H1 (cell line): Measurements from ENCODE around the gene DOCK3. TPM values are rescaled to one million over a fixed set of nuclear protein-coding genes. Genes with fewer than 3 reads are reported as not detected.

ENCODE experiments used
- CTCF ChIA-PET: fragments of 300-600 bp; sonication (Branson Sonifier 250); formaldehyde crosslinking; loops from one replicate; lab custom pipeline; 2021; ENCODE audit not compliant: partially characterized antibody; lab: Charles Lee
- POLR2A ChIA-PET: fragments of 300-600 bp; sonication (Branson Sonifier 250); formaldehyde crosslinking; loops from one replicate; lab custom pipeline; 2021; ENCODE audit warnings: inconsistent platforms; ENCODE audit not compliant: partially characterized antibody; lab: Charles Lee
- DNase-seq, 2 experiments: peaks; one replicate each; pipeline versions ENCODE4 v3.0.0 to v3.0.0-alpha.2; 2010 to 2022; ENCODE audit warnings: low spot score in 2 of 2, low read depth in 1 of 2, mixed read lengths in 1 of 2
- FAIRE-seq: peaks from 2 replicates; lab custom pipeline; 2011; peaks lifted over from hg19 to GRCh38; lab: Jason Lieb, UNC
- H2AFZ ChIP-seq: 2 replicates; pipeline ENCODE4 v1.8.1; 2012; ENCODE audit warnings: low read length, inconsistent platforms
- H2AK5ac ChIP-seq: 2 replicates; pipeline ENCODE4 v1.6.1; 2013; ENCODE audit warnings: low read depth, low read length
- H2BK120ac ChIP-seq: replicated peaks from 2 replicates; pipeline ENCODE3; 2013; ENCODE audit warnings: low read depth, low read length, inconsistent platforms
- H2BK12ac ChIP-seq: 2 replicates; pipeline ENCODE4 v1.6.1; 2013; ENCODE audit warnings: low read depth, low read length
- H2BK15ac ChIP-seq: 2 replicates; pipeline ENCODE4 v1.6.1; 2013; ENCODE audit warnings: low read length
- H2BK20ac ChIP-seq: 2 replicates; pipeline ENCODE4 v1.6.1; 2013; ENCODE audit warnings: low read length
- H2BK5ac ChIP-seq: 2 replicates; pipeline ENCODE4 v1.6.1; 2013; ENCODE audit warnings: low read depth, low read length
- H3K14ac ChIP-seq: 2 replicates; pipeline ENCODE4 v1.6.1; 2013; ENCODE audit warnings: inconsistent platforms; ENCODE audit not compliant: insufficient read length
- H3K18ac ChIP-seq: 2 replicates; pipeline ENCODE4 v1.6.1; 2013; ENCODE audit warnings: low read length; ENCODE audit errors: extremely low read depth
- H3K23ac ChIP-seq: 2 replicates; pipeline ENCODE4 v1.6.1; 2013; ENCODE audit warnings: inconsistent platforms; ENCODE audit not compliant: insufficient read length
- H3K23me2 ChIP-seq: 2 replicates; pipeline ENCODE4 v1.6.1; 2013; ENCODE audit warnings: low read depth, low read length
- H3K27ac ChIP-seq: 2 replicates; pipeline ENCODE4 v1.6.1; 2011; ENCODE audit warnings: low read depth, low read length, inconsistent platforms
- H3K27me3 ChIP-seq, 4 experiments: replicated peaks in 1 of 4; 1 replicate in 1 of 4; 2 replicates in 3 of 4; pipeline versions ENCODE4 v1.6.1 to v1.8.1; 2011 to 2013; ENCODE audit warnings: low read length in 3 of 4, mild to moderate bottlenecking in 3 of 4, inconsistent platforms in 2 of 4, mixed read lengths in 2 of 4, moderate library complexity in 1 of 4; ENCODE audit not compliant: control insufficient read depth in 3 of 4, insufficient read depth in 3 of 4; ENCODE audit errors: extremely low read depth in 1 of 4
- H3K36me3 ChIP-seq, 4 experiments: 2 replicates each; pipeline versions ENCODE4 v1.6.1 to v1.8.1; 2011 to 2013; ENCODE audit warnings: mild to moderate bottlenecking in 4 of 4, low read length in 3 of 4, moderate library complexity in 2 of 4, control low read depth in 1 of 4, inconsistent platforms in 1 of 4; ENCODE audit not compliant: insufficient read depth in 4 of 4, control insufficient read depth in 2 of 4
- H3K4ac ChIP-seq: replicated peaks from 2 replicates; pipeline ENCODE3; 2013; ENCODE audit warnings: low read length, low read depth, mixed read lengths, inconsistent platforms; ENCODE audit not compliant: insufficient read length
- H3K4me1 ChIP-seq, 4 experiments: replicated peaks in 1 of 4; 1 replicate in 1 of 4; 2 replicates in 3 of 4; pipeline versions ENCODE4 v1.6.1 to v1.8.1; 2011 to 2013; ENCODE audit warnings: low read length in 3 of 4, inconsistent platforms in 2 of 4, mixed read lengths in 1 of 4; ENCODE audit not compliant: insufficient read depth in 4 of 4, control insufficient read depth in 3 of 4
- H3K4me2 ChIP-seq, 2 experiments: 2 replicates each; pipeline versions ENCODE4 v1.6.1 to v1.8.1; 2011 to 2013; ENCODE audit warnings: low read depth in 2 of 2, low read length in 2 of 2, control low read depth in 1 of 2, inconsistent platforms in 1 of 2, mild to moderate bottlenecking in 1 of 2; ENCODE audit not compliant: insufficient read depth in 1 of 2
- H3K4me3 ChIP-seq, 4 experiments: fragments of 200-600, 300-600 bp in 1 of 4; sonication (generic), shearing (Covaris generic), sonication (Bioruptor Twin) in 1 of 4; 2 replicates each; pipeline versions ENCODE4 v1.5.1 to v1.8.1; 2011 to 2016; ENCODE audit warnings: low read length in 4 of 4, low read depth in 3 of 4, control low read depth in 2 of 4, inconsistent platforms in 2 of 4, mild to moderate bottlenecking in 2 of 4, mixed read lengths in 1 of 4, moderate library complexity in 1 of 4; ENCODE audit not compliant: insufficient read depth in 2 of 4; ENCODE audit errors: extremely low read depth in 1 of 4
- H3K56ac ChIP-seq: replicated peaks from 2 replicates; pipeline ENCODE3; 2013; ENCODE audit warnings: low read depth, mild to moderate bottlenecking, mixed read lengths, low read length, inconsistent platforms; ENCODE audit not compliant: insufficient read length
- H3K79me1 ChIP-seq: 2 replicates; pipeline ENCODE4 v1.6.1; 2013; ENCODE audit warnings: low read depth, low read length, control low read depth
- H3K79me2 ChIP-seq, 2 experiments: 2 replicates each; pipeline versions ENCODE4 v1.6.1 to v1.8.1; 2012 to 2013; ENCODE audit warnings: low read length in 2 of 2, mild to moderate bottlenecking in 2 of 2, inconsistent platforms in 1 of 2; ENCODE audit not compliant: insufficient read depth in 2 of 2, control insufficient read depth in 1 of 2
- H3K9ac ChIP-seq, 4 experiments: replicated peaks in 1 of 4; 1 replicate in 1 of 4; 2 replicates in 3 of 4; pipeline versions ENCODE4 v1.6.1 to v1.8.1; 2011 to 2013; ENCODE audit warnings: low read depth in 3 of 4, low read length in 3 of 4, control low read depth in 2 of 4, mild to moderate bottlenecking in 2 of 4, moderate library complexity in 2 of 4, inconsistent platforms in 1 of 4; ENCODE audit errors: extremely low read depth in 1 of 4
- H3K9me3 ChIP-seq, 2 experiments: 2 replicates each; pipeline versions ENCODE4 v1.6.1 to v1.8.1; 2012 to 2013; ENCODE audit warnings: mild to moderate bottlenecking in 2 of 2, moderate library complexity in 2 of 2, control low read depth in 1 of 2, inconsistent platforms in 1 of 2, low read depth in 1 of 2, low read length in 1 of 2, mixed read lengths in 1 of 2; ENCODE audit not compliant: insufficient read depth in 2 of 2
- H4K20me1 ChIP-seq, 2 experiments: replicated peaks in 1 of 2; 2 replicates each; pipeline versions ENCODE3 to v1.8.1; 2011 to 2013; ENCODE audit warnings: inconsistent platforms in 2 of 2, low read length in 2 of 2, mild to moderate bottlenecking in 1 of 2; ENCODE audit not compliant: insufficient read depth in 2 of 2, control insufficient read depth in 1 of 2
- H4K5ac ChIP-seq: 2 replicates; pipeline ENCODE4 v1.6.1; 2013; ENCODE audit warnings: low read length, low read depth, mixed read lengths, inconsistent platforms; ENCODE audit not compliant: insufficient read length
- H4K8ac ChIP-seq: 2 replicates; pipeline ENCODE4 v1.8.0; 2013; ENCODE audit warnings: mild to moderate bottlenecking, moderate library complexity, low read length, inconsistent platforms; ENCODE audit not compliant: insufficient read depth; ENCODE audit errors: extremely low read depth
- H4K91ac ChIP-seq: replicated peaks from 2 replicates; pipeline ENCODE3; 2013; ENCODE audit warnings: low read length, mixed read lengths, inconsistent platforms; ENCODE audit not compliant: insufficient read length
- BACH1 ChIP-seq: IDR thresholded peaks from 2 replicates; pipeline ENCODE4 v1.6.1; 2012; ENCODE audit warnings: low read length, improper control_type of control experiment
- RAD21 ChIP-seq, 2 experiments: IDR thresholded peaks in 1 of 2; conservative IDR thresholded peaks in 1 of 2; 2 replicates each; pipeline ENCODE4 v1.6.1; 2011; ENCODE audit warnings: low read depth in 2 of 2, low read length in 2 of 2, improper control_type of control experiment in 1 of 2, inconsistent platforms in 1 of 2, mild to moderate bottlenecking in 1 of 2, moderate library complexity in 1 of 2
- WGBS, 2 experiments: shearing (Covaris generic) in 1 of 2; methylation state at CpG; one replicate each; pipeline versions ENCODE4 v1.1.6 to v1.1.7; 2013 to 2015; ENCODE audit warnings: low lambda C conversion rate in 2 of 2, mixed read lengths in 2 of 2, inconsistent platforms in 1 of 2, low coverage in 1 of 2, missing lambda C conversion rate in 1 of 2; ENCODE audit not compliant: insufficient replicate concordance in 2 of 2, insufficient coverage in 1 of 2, insufficient read length in 1 of 2; ENCODE audit errors: extremely low coverage in 1 of 2, missing lambda C conversion rate in 1 of 2; 5-methylcytosine and 5-hydroxymethylcytosine counted together
- polyA plus RNA-seq, 7 experiments: library from polyadenylated mRNA; depleted of rRNA in 3 of 7; stranded (reverse) in 5 of 7; unstranded in 2 of 7; fragments of >200 nt in 5 of 7; fragments of 200-250 nt in 2 of 7; gene quantifications; 1 replicate in 5 of 7; 2 replicates in 1 of 7; 4 replicates in 1 of 7; pipeline versions ENCODE4 v1.2.1 to v1.2.3, GENCODE V29; 2011 to 2013; ENCODE audit warnings: missing spikeins in 2 of 7, mixed read lengths in 2 of 7
- total RNA-seq: library from RNA; stranded (reverse); fragmentation: NEBNext Ultra II Directional; extraction: Animal tissue kit (Norgen Biotek cat#: 25700); gene quantifications from 2 replicates; pipeline ENCODE4 v1.2.1, GENCODE V29; 2021
- TF ChIP-seq, protein P1 (sequence below), 3 experiments: IDR thresholded peaks; 1 replicate in 2 of 3; 2 replicates in 1 of 3; pipeline versions ENCODE4 v1.5.1 to v1.6.1; 2011; ENCODE audit warnings: low read length in 3 of 3, mild to moderate bottlenecking in 3 of 3, inconsistent platforms in 2 of 3, low read depth in 1 of 3, moderate library complexity in 1 of 3; ENCODE audit not compliant: insufficient read depth in 1 of 3; ENCODE audit errors: control extremely low read depth in 1 of 3

DOCK3 gene
- total and polyA plus RNA-seq, 2 of the 8 experiments (the other 6 are each of a cell fraction or from before 2014, with no cell fraction given), result 2.7 to 5.0 TPM

DNA sequence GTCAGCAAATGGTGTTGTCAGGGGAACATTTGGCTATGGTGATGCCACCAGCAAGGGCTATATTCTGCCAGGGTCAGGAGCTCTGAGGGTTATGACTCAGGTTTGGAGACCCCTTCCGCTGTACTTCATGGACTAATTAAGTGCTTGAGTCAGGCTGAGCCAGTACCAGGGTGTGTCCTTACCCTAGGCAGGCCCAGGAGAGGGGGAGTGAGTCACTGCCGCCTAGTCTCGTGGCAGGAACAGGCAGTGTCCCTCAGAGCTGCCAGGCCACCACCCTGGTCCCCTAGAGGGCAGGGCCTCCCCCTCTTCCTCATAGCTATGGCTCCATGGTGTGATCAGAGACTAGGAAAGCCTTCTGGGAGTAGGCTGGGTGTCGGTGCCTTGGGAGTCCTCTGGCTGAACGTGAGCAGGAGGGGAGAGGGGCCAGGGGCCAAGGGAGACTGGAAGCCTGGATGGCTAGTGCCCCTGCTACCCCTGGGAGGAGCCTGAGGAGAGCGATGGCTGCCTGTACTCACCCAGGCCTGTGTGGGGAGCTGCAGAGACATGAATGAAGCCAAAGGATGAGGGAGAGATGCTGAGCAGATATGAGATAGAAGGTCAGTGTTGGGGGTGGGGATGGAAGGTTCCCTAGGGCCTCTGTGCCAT lies 47.2 kb upstream of the DOCK3 start:
- Histone ChIP-seq H2BK15ac (no peak overlapping the region; the same call in 1 of the 2 replicates), H3K23ac (no peak overlapping the region), H3K14ac (no peak overlapping the region), H3K4me3 (no peak overlapping the region), H3K36me3 (peaks cover 0 to 3% (median 0%) of the 10 kb centered on the region in 4 experiments; a peak in 2 of 8 replicates), H3K27me3 (no peaks in the 10 kb centered on the region), H3K9ac (no peak overlapping the region), H3K18ac (no peak overlapping the region), H4K8ac (peak overlapping the region; percentile 7; the same call in 1 of the 2 replicates), H2AFZ (no peak overlapping the region), H2BK120ac (no peak overlapping the region), H4K20me1 (peaks cover 2 to 18% of the 10 kb centered on the region in 2 experiments), H2BK20ac (no peak overlapping the region), H2BK5ac (no peak overlapping the region), H3K4me1 (peaks cover 2 to 21% (median 12%) of the 10 kb centered on the region in 4 experiments), H3K27ac (peak overlapping the region; percentile 32; the same call in 1 of the 2 replicates), H4K91ac (peak overlapping the region; percentile 4), H3K23me2 (no peaks in the 10 kb centered on the region), H3K9me3 (no peaks in the 10 kb centered on the region), H2AK5ac (no peak overlapping the region), H4K5ac (no peak overlapping the region), H3K79me2 (peaks cover 0 to 44% of the 10 kb centered on the region in 2 experiments; a peak in 1 of 4 replicates), H3K79me1 (peaks cover 9% of the 10 kb centered on the region), H3K56ac (no peak overlapping the region), H3K4ac (no peak overlapping the region), H2BK12ac (no peak overlapping the region), H3K4me2 (no peak overlapping the region)
- WGBS, 2 experiments, result 60% methylated on average over 5 of the region's 6 CpGs; no CpG with 5 or more reads in 1 of the 2 experiments
- FAIRE-seq (peak; percentile 72), DNase-seq (no peak)
- ChIA-PET CTCF (interaction anchor here (0.6 to 63.8 kb wide), 22 partner anchors 6 to 1326 kb away, joined by 3 to 1262 read pairs (median 4); partner anchors contain the start of genes C3orf18, CISH, DOCK3 and HEMK1), POLR2A (interaction anchor here (0.5 to 2.8 kb wide), 5 partner anchors 10 to 302 kb away, joined by 3 to 20 read pairs (median 7); partner anchors contain the start of gene MAPKAPK3)
- TF ChIP-seq BACH1 (no peak), RAD21 (IDR thresholded peaks at IDR 0.05 in 1 of 2, conservative IDR thresholded peaks at IDR 0.05 in 1 of 2; ENCODE audit: low read depth in 2 of 2, low read length in 2 of 2) (peak; percentile 90 to 91)
- TF ChIP-seq, protein P1, sequence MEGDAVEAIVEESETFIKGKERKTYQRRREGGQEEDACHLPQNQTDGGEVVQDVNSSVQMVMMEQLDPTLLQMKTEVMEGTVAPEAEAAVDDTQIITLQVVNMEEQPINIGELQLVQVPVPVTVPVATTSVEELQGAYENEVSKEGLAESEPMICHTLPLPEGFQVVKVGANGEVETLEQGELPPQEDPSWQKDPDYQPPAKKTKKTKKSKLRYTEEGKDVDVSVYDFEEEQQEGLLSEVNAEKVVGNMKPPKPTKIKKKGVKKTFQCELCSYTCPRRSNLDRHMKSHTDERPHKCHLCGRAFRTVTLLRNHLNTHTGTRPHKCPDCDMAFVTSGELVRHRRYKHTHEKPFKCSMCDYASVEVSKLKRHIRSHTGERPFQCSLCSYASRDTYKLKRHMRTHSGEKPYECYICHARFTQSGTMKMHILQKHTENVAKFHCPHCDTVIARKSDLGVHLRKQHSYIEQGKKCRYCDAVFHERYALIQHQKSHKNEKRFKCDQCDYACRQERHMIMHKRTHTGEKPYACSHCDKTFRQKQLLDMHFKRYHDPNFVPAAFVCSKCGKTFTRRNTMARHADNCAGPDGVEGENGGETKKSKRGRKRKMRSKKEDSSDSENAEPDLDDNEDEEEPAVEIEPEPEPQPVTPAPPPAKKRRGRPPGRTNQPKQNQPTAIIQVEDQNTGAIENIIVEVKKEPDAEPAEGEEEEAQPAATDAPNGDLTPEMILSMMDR (IDR thresholded peaks at IDR 0.05; ENCODE audit: control extremely low read depth in 1 of 3, insufficient read depth in 1 of 3, low read depth in 1 of 3, low read length in 3 of 3), result peak in 2 of 3 experiments; percentile 79 to 82; a peak in 3 of 4 replicates
